Neural crest cell (in vitro differentiated cells): ENCODE data around the gene SH3PXD2A. TPM values are rescaled to one million over a fixed set of nuclear protein-coding genes. Genes with fewer than 3 reads are reported as not detected.
A peak's percentile ranks its signal among the peaks of the same experiment; 100 is the strongest.
"Not testable (repeated sequence)": the region's sequence is repeated elsewhere in the genome, so short reads cannot be mapped to it uniquely, and the experiment has no call there.

Source experiments
- DNase-seq: peaks from one replicate; pipeline ENCODE4 v3.0.0; 2021; ENCODE audit warnings: low read depth, mixed read lengths, low spot score
- H3K27ac Mint-ChIP-seq: one replicate; pipeline ENCODE4 v1.8.0; 2021; ENCODE audit warnings: mild to moderate bottlenecking, mixed read lengths; ENCODE audit not compliant: unreplicated experiment
- H3K27me3 Mint-ChIP-seq: 2 replicates; pipeline ENCODE4 v1.8.0; 2021; ENCODE audit warnings: low read depth, mild to moderate bottlenecking, mixed read lengths
- H3K36me3 Mint-ChIP-seq: 2 replicates; pipeline ENCODE4 v1.8.0; 2021; ENCODE audit warnings: low read depth, mild to moderate bottlenecking, mixed read lengths
- H3K4me1 Mint-ChIP-seq: 2 replicates; pipeline ENCODE4 v1.8.0; 2021; ENCODE audit warnings: mixed read lengths
- H3K4me3 Mint-ChIP-seq: one replicate; pipeline ENCODE4 v1.8.0; 2021; ENCODE audit warnings: mild to moderate bottlenecking, mixed read lengths
- H3K9me3 Mint-ChIP-seq: 2 replicates; pipeline ENCODE4 v1.8.0; 2021; ENCODE audit warnings: mixed read lengths
- CTCF ChIP-seq: fragments of 200-600 bp; sonication (generic); conservative IDR thresholded peaks from 2 replicates; pipeline ENCODE4 v1.5.0; 2021; ENCODE audit warnings: antibody characterized with exemption, mild to moderate bottlenecking
- total RNA-seq: library from RNA; stranded (reverse); gene quantifications from 2 replicates; pipeline ENCODE4 v1.2.1, GENCODE V29; 2021

SH3PXD2A gene
- total RNA-seq, 1 donor from 2014 or later, result 22.8 TPM

- Mint-ChIP-seq H3K9me3 (no peaks in the 10 kb centered on the region), H3K36me3 (no peaks in the 10 kb centered on the region), H3K27ac (peak overlapping the region; percentile 97), H3K27me3 (no peaks in the 10 kb centered on the region), H3K4me3 (peak overlapping the region; percentile 33), H3K4me1 (peaks cover 54% of the 10 kb centered on the region)
- TF ChIP-seq CTCF, result no peak
- no peak for DNase-seq
These were observed 218.4 kb downstream of the SH3PXD2A start for GRCh38 chr10:103637011-103637410.

GRCh38 chr10:103636492-103636891 lies 218.9 kb downstream of the SH3PXD2A start:
- peak; percentile 29 for DNase-seq
- Mint-ChIP-seq H3K27me3 (no peaks in the 10 kb centered on the region), H3K4me1 (peaks cover 52% of the 10 kb centered on the region), H3K36me3 (no peaks in the 10 kb centered on the region), H3K4me3 (peak overlapping the region; percentile 33), H3K27ac (peak overlapping the region; percentile 72), H3K9me3 (no peaks in the 10 kb centered on the region)
- no peak for TF ChIP-seq CTCF

- H3K4me1 Mint-ChIP-seq, result peaks cover 48% of the 10 kb centered on the region
- no peak overlapping the region for H3K4me3 Mint-ChIP-seq
- no peaks in the 10 kb centered on the region for H3K36me3 Mint-ChIP-seq
- peak overlapping the region; percentile 87 for H3K27ac Mint-ChIP-seq
- H3K9me3 Mint-ChIP-seq, result no peaks in the 10 kb centered on the region
- no peak for DNase-seq
- no peak for TF ChIP-seq CTCF
- no peaks in the 10 kb centered on the region for H3K27me3 Mint-ChIP-seq
These were observed 219.8 kb downstream of the SH3PXD2A start for GRCh38 chr10:103635580-103635979.

- Mint-ChIP-seq H3K27ac (no peak overlapping the region), H3K36me3 (no peaks in the 10 kb centered on the region), H3K9me3 (no peaks in the 10 kb centered on the region), H3K4me1 (peaks cover 43% of the 10 kb centered on the region), H3K27me3 (no peaks in the 10 kb centered on the region), H3K4me3 (no peak overlapping the region)
- DNase-seq, result no peak
- TF ChIP-seq CTCF, result no peak
These were observed 221.5 kb downstream of the SH3PXD2A start for GRCh38 chr10:103633846-103634245.

GRCh38 chr10:103632871-103633270 lies 222.5 kb downstream of the SH3PXD2A start:
- not testable (repeated sequence) for H3K36me3 Mint-ChIP-seq, H3K27me3 Mint-ChIP-seq, H3K27ac Mint-ChIP-seq, H3K4me3 Mint-ChIP-seq, DNase-seq, H3K9me3 Mint-ChIP-seq
- H3K4me1 Mint-ChIP-seq, result peaks cover 33% of the 10 kb centered on the region

GRCh38 chr10:103632247-103632642 lies 223.1 kb downstream of the SH3PXD2A start:
- peaks cover 27% of the 10 kb centered on the region for H3K4me1 Mint-ChIP-seq
- H3K4me3 Mint-ChIP-seq, result no peak overlapping the region
- H3K27me3 Mint-ChIP-seq, result no peaks in the 10 kb centered on the region
- no peak overlapping the region for H3K27ac Mint-ChIP-seq
- no peak for TF ChIP-seq CTCF
- H3K36me3 Mint-ChIP-seq, result peaks cover 5% of the 10 kb centered on the region
- no peak for DNase-seq
- H3K9me3 Mint-ChIP-seq, result no peaks in the 10 kb centered on the region
